K562 (cell line): ENCODE data around the gene FGF13. TPM values are rescaled to one million over a fixed set of nuclear protein-coding genes. Genes with fewer than 3 reads are reported as not detected.

ENCODE experiments used
- ATAC-seq: fragments of 200-7000 bp; cut with Tn5 transposase; 3 replicates; pipeline ENCODE4 v1.9.1; 2020; ENCODE audit warnings: moderate library complexity
- BruUV-seq: library from RNA; stranded (reverse); fragments of 400-500 nt; replicated peaks from 2 replicates; lab custom pipeline; 2021; lab: Mats Ljungman, UMichigan
- CTCF ChIA-PET: fragments of 300-600 bp; formaldehyde crosslinking; extraction: SDS; loops from one replicate; lab custom pipeline; 2021; ENCODE audit warnings: low intra/inter-chr PET ratio; lab: Yijun Ruan, JAX
- POLR2A ChIA-PET: fragments of 300-600, 350-650 bp; sonication (Branson Sonifier 250); formaldehyde crosslinking; extraction: SDS; loops from one replicate; lab custom pipeline; 2021; ENCODE audit warnings: antibody characterized with exemption, inconsistent platforms; lab: Yijun Ruan, JAX
- DNase-seq, 4 experiments: peaks; one replicate each; pipeline versions ENCODE4 v3.0.0 to v3.0.0-alpha.2; 2011 to 2018; ENCODE audit warnings: low spot score in 3 of 4, mixed read lengths in 3 of 4; ENCODE audit errors: extremely low read depth in 1 of 4
- FAIRE-seq: peaks from 2 replicates; lab custom pipeline; 2011; peaks lifted over from hg19 to GRCh38; lab: Jason Lieb, UNC
- H2AFZ ChIP-seq: 2 replicates; pipeline ENCODE4 v1.6.0; 2011; ENCODE audit warnings: low read depth, low read length, control low read depth, inconsistent platforms
- H3K27ac ChIP-seq: fragments of 200-600 bp; 3 replicates; pipeline ENCODE4 v1.8.0; 2011; ENCODE audit warnings: low read depth, mild to moderate bottlenecking, control low read depth, inconsistent platforms, low read length, moderate library complexity, mixed read lengths; ENCODE audit errors: extremely low read depth
- H3K27me3 ChIP-seq, 2 experiments: fragments of 300-600 bp in 1 of 2; 2 replicates in 1 of 2; 3 replicates in 1 of 2; pipeline versions ENCODE4 v1.6.0 to v1.8.0; 2011; ENCODE audit warnings: inconsistent platforms in 2 of 2, low read length in 2 of 2, mild to moderate bottlenecking in 1 of 2, mixed read lengths in 1 of 2, moderate library complexity in 1 of 2; ENCODE audit not compliant: control insufficient read depth in 2 of 2, insufficient read depth in 2 of 2
- H3K36me3 ChIP-seq: fragments of 300-600 bp; 3 replicates; pipeline ENCODE4 v1.8.0; 2011; ENCODE audit warnings: mild to moderate bottlenecking, low read length, inconsistent platforms; ENCODE audit not compliant: control insufficient read depth, insufficient read depth
- H3K4me1 ChIP-seq, 2 experiments: fragments of 200-600 bp in 1 of 2; replicated peaks in 1 of 2; 2 replicates in 1 of 2; 3 replicates in 1 of 2; pipeline versions ENCODE4 v1.5.1 to v1.8.0; 2011; ENCODE audit warnings: inconsistent platforms in 2 of 2, low read length in 2 of 2, mild to moderate bottlenecking in 1 of 2, mixed read lengths in 1 of 2, moderate library complexity in 1 of 2; ENCODE audit not compliant: control insufficient read depth in 2 of 2, insufficient read depth in 2 of 2
- H3K4me2 ChIP-seq: 2 replicates; pipeline ENCODE4 v1.6.1; 2011; ENCODE audit warnings: low read length, control low read depth, inconsistent platforms, mixed read lengths; ENCODE audit not compliant: insufficient read depth
- H3K4me3 ChIP-seq: fragments of 200-600 bp; sonication (generic), shearing (Covaris generic); 2 replicates; pipeline ENCODE4 v1.5.1; 2016; ENCODE audit warnings: control low read depth, inconsistent platforms
- H3K79me2 ChIP-seq: fragments of 200-600 bp; 3 replicates; pipeline ENCODE4 v1.8.0; 2011; ENCODE audit warnings: low read length, inconsistent platforms; ENCODE audit not compliant: control insufficient read depth, insufficient read depth
- H3K9ac ChIP-seq, 2 experiments: 2 replicates each; pipeline versions ENCODE4 v1.6.0 to v1.6.1; 2011; ENCODE audit warnings: low read depth in 2 of 2, low read length in 2 of 2, control low read depth in 1 of 2, inconsistent platforms in 1 of 2, mild to moderate bottlenecking in 1 of 2, mixed read lengths in 1 of 2; ENCODE audit not compliant: insufficient read depth in 1 of 2
- H3K9me1 ChIP-seq: one replicate; pipeline ENCODE4 v1.6.0; 2011; ENCODE audit warnings: inconsistent platforms, mild to moderate bottlenecking, low read length, moderate library complexity; ENCODE audit not compliant: control insufficient read depth, insufficient read depth
- H3K9me3 ChIP-seq: replicated peaks from 2 replicates; pipeline ENCODE4 v1.5.1; 2011; ENCODE audit warnings: low read depth, low read length, inconsistent platforms; ENCODE audit not compliant: control insufficient read depth, insufficient read depth
- H4K20me1 ChIP-seq: replicated peaks from 2 replicates; pipeline ENCODE4 v1.6.1; 2011; ENCODE audit warnings: low read length, inconsistent platforms, mixed read lengths; ENCODE audit not compliant: control insufficient read depth, insufficient read depth
- HDGF ChIP-seq: fragments of 450-650 bp; IDR thresholded peaks from 2 replicates; pipeline ENCODE4 v1.6.1; 2016
- MCM2 ChIP-seq: fragments of 450-650 bp; IDR thresholded peaks from 2 replicates; pipeline ENCODE4 v1.6.1; 2017; ENCODE audit warnings: low read depth, mild to moderate bottlenecking
- POU5F1 ChIP-seq: fragments of 150-350 bp; IDR thresholded peaks from 2 replicates; pipeline ENCODE4 v1.6.1; 2014; ENCODE audit warnings: borderline replicate concordance, low read length, low read depth, mild to moderate bottlenecking; ENCODE audit not compliant: partially characterized antibody
- PTRF ChIP-seq: fragments of 450-650 bp; IDR thresholded peaks from 2 replicates; pipeline ENCODE4 v1.6.1; 2016; ENCODE audit warnings: mild to moderate bottlenecking, missing genetic modification characterization, missing compliant biosample characterization
- ZNF3 ChIP-seq: fragments of 250-450 bp; sonication (Bioruptor Pico); IDR thresholded peaks from 2 replicates; pipeline ENCODE4 v1.5.0; 2021; ENCODE audit warnings: mild to moderate bottlenecking, moderate library complexity
- ZNF316 ChIP-seq: fragments of 450-650 bp; IDR thresholded peaks from 2 replicates; pipeline ENCODE4 v1.6.1; 2016
- ZNF696 ChIP-seq: fragments of 250-450 bp; sonication (Bioruptor Pico); conservative IDR thresholded peaks from 2 replicates; pipeline ENCODE4 v1.4.0; 2020; ENCODE audit warnings: mild to moderate bottlenecking, moderate library complexity
- WGBS: fragments of 100-300 bp; shearing (Covaris generic); methylation state at CpG from one replicate; pipeline ENCODE4 v1.1.6; 2016; ENCODE audit warnings: low coverage, mixed read lengths; ENCODE audit not compliant: insufficient coverage; ENCODE audit errors: missing lambda C conversion rate; 5-methylcytosine and 5-hydroxymethylcytosine counted together
- in situ Hi-C: fragments of 300-500 bp; cut with MboI; formaldehyde crosslinking; loops from 4 replicates; pipeline ENCODE4 v1.15.0; 2018; ENCODE audit warnings: inconsistent platforms, mixed read lengths
- intact Hi-C: fragments of 100-400 bp; cut with micrococcal nuclease; formaldehyde crosslinking; loops from 2 replicates; pipeline ENCODE4 v1.14.2; 2022
- polyA plus RNA-seq, 8 experiments: library from polyadenylated mRNA; depleted of rRNA in 4 of 8; stranded (reverse) in 5 of 8; unstranded in 3 of 8; fragments of >200 nt; fragmentation: Nextera tagmentation in 2 of 8; fragmentation: Illumina TruSeq in 1 of 8; extraction: Ambion mirVana in 2 of 8; extraction: Trizol in 1 of 8; gene quantifications; 2 replicates each; pipeline versions ENCODE4 v1.2.1 to v1.2.3, GENCODE V29; 2011 to 2014; ENCODE audit warnings: inconsistent platforms in 1 of 8, missing spikeins in 1 of 8
- total RNA-seq, 7 experiments: library from RNA; depleted of rRNA in 6 of 7; stranded (reverse); fragments of >200 nt in 6 of 7; fragmentation: Illumina TruSeq in 2 of 7; extraction: Trizol in 2 of 7; gene quantifications; 2 replicates each; pipeline versions ENCODE4 v1.2.1 to v1.2.3, GENCODE V29; 2011 to 2021; ENCODE audit warnings: low replicate concordance in 1 of 7
- TF ChIP-seq, protein P1 (sequence below): fragments of 450-650 bp; IDR thresholded peaks from 2 replicates; pipeline ENCODE4 v1.6.1; 2017; ENCODE audit warnings: mild to moderate bottlenecking, moderate library complexity
- TF ChIP-seq, protein P2 (sequence below): sonication (generic); formaldehyde crosslinking; IDR thresholded peaks from 2 replicates; pipeline ENCODE4 v1.9.0; 2022; ENCODE audit warnings: mild to moderate bottlenecking, missing genetic modification reagents

FGF13 gene
- total and polyA plus RNA-seq, 9 of the 15 experiments (the other 6 are each of a cell fraction or from before 2014, with no cell fraction given): 14.8 to 95.7 (median 60.8) TPM

DNA sequence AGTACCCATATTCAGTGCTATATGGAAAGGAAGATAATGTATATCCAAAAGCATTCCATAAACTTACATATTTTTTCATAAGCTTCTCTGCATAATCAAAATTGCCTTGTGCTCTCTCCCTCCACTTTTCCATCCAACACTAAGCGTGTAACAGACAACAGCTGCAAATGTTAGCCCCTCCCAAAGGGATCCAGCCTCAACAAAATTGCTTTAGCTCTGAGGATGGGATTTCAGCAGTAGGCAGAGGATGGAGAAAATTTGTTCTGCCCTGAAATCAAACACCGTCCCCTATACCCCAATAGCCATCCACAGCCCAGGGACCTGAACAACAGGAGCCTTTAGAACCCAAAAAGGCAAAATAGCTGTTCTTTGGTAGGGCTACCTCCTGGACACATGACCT lies 28.8 kb upstream of the FGF13 start:
- no peak overlapping the region for H3K4me2 ChIP-seq
- no peaks in the 10 kb centered on the region; a peak in 1 of 5 replicates for H3K4me1 ChIP-seq
- H3K27me3 ChIP-seq: no peaks in the 10 kb centered on the region
- ATAC-seq (no peak), FAIRE-seq (no peak), DNase-seq (no peak)
- CTCF ChIA-PET: no interaction called here
- H3K4me3 ChIP-seq: no peak overlapping the region
- no peaks in the 10 kb centered on the region for H3K9me1 ChIP-seq
- no peaks in the 10 kb centered on the region for H4K20me1 ChIP-seq
- POLR2A ChIA-PET: interaction anchor here (0.7 kb wide), 1 partner anchor 159 kb away, joined by 3 read pairs; no protein-coding TSS in a partner anchor
- no peak overlapping the region for H3K27ac ChIP-seq
- 67% methylated on average over 2 of the region's 2 CpGs for WGBS
- intact Hi-C loops (loop anchor here (10.0 kb wide), 1 partner anchor 1306 kb away; no protein-coding TSS in a partner anchor), in situ Hi-C loops (loop anchor here (25.0 kb wide), 1 partner anchor 553 kb away; no protein-coding TSS in a partner anchor)
- no peak overlapping the region for H3K9ac ChIP-seq
- H3K79me2 ChIP-seq: no peaks in the 10 kb centered on the region
- no peak for TF ChIP-seq HDGF
- TF ChIP-seq MCM2: no peak
- no peak for TF ChIP-seq POU5F1
- TF ChIP-seq ZNF696 (CRISPR knock-in tag): no peak
- TF ChIP-seq, protein P1, sequence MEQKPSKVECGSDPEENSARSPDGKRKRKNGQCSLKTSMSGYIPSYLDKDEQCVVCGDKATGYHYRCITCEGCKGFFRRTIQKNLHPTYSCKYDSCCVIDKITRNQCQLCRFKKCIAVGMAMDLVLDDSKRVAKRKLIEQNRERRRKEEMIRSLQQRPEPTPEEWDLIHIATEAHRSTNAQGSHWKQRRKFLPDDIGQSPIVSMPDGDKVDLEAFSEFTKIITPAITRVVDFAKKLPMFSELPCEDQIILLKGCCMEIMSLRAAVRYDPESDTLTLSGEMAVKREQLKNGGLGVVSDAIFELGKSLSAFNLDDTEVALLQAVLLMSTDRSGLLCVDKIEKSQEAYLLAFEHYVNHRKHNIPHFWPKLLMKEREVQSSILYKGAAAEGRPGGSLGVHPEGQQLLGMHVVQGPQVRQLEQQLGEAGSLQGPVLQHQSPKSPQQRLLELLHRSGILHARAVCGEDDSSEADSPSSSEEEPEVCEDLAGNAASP: no peak
- TF ChIP-seq, protein P2, sequence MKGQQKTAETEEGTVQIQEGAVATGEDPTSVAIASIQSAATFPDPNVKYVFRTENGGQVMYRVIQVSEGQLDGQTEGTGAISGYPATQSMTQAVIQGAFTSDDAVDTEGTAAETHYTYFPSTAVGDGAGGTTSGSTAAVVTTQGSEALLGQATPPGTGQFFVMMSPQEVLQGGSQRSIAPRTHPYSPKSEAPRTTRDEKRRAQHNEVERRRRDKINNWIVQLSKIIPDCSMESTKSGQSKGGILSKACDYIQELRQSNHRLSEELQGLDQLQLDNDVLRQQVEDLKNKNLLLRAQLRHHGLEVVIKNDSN (CRISPR knock-in tag): no peak
- TF ChIP-seq ZNF316: no peak
- TF ChIP-seq PTRF: no peak
- no peak for TF ChIP-seq ZNF3
- BruUV-seq: no TSS peak
- H2AFZ ChIP-seq: no peak overlapping the region
- H3K36me3 ChIP-seq: peaks cover 3% of the 10 kb centered on the region; the same call in 1 of the 3 replicates
- H3K9me3 ChIP-seq: no peaks in the 10 kb centered on the region
